BLaER1 treated with 17β-estradiol and CSF1 and Interleukin-3, amounts not matched to agents 10 nM and 100 nM (cell line): Measurements from ENCODE around the gene AIG1.

Experiments used
- H3K27ac ChIP-seq, 11 experiments: shearing (Covaris generic); formaldehyde crosslinking; 2 replicates each; pipeline ENCODE4 v1.8.1; 2022
- H3K27me3 ChIP-seq, 11 experiments: shearing (Covaris generic); formaldehyde crosslinking; 2 replicates each; pipeline ENCODE4 v1.8.1; 2022
- H3K36me3 ChIP-seq, 11 experiments: shearing (Covaris generic); formaldehyde crosslinking; 2 replicates each; pipeline ENCODE4 v1.8.1; 2022
- H3K4me1 ChIP-seq, 10 experiments: shearing (Covaris generic); formaldehyde crosslinking; 2 replicates each; pipeline ENCODE4 v1.8.1; 2022
- H3K4me2 ChIP-seq, 11 experiments: shearing (Covaris generic); formaldehyde crosslinking; 2 replicates each; pipeline ENCODE4 v1.8.1; 2022
- H3K4me3 ChIP-seq, 10 experiments: shearing (Covaris generic); formaldehyde crosslinking; 2 replicates each; pipeline ENCODE4 v1.8.1; 2022
- H3K9ac ChIP-seq, 11 experiments: shearing (Covaris generic); formaldehyde crosslinking; 2 replicates each; pipeline ENCODE4 v1.8.1; 2022
- H3K9me3 ChIP-seq, 11 experiments: shearing (Covaris generic); formaldehyde crosslinking; replicated peaks in 1 of 11; 2 replicates each; pipeline ENCODE4 v1.8.1; 2022
- H4K20me1 ChIP-seq, 11 experiments: shearing (Covaris generic); formaldehyde crosslinking; 2 replicates each; pipeline ENCODE4 v1.8.1; 2022
- Cebpa-rat ChIP-seq, 11 experiments: shearing (Covaris generic); IDR thresholded peaks; 2 replicates each; pipeline ENCODE4 v1.8.1; 2022

Gene AIG1

DNA sequence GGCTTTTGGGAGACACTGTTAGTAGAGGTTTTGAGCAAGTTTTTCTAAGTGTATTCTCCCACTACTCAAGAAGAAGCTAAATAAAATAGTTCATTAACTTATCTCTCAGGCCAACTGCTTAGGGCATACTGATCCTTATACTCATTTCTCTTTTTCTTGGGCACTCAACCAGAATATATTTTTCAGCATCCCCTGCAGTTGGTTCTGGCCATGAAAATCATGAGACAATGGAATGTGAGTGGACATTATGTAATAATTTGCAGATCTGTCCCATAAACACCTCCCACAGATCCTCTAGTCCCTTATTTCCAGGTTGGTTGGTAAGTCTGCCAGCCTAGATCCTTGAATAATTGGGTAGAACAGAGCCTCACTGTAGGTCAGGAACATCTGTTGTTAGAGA, 136.7 kb downstream of the AIG1 start:
- Histone ChIP-seq H3K27me3 (no peaks in the 10 kb centered on the region), H3K4me2 (no peak overlapping the region), H3K4me1 (peaks cover 0 to 11% (median 0%) of the 10 kb centered on the region in 10 experiments; a peak in 4 of 20 replicates), H4K20me1 (no peaks in the 10 kb centered on the region), H3K4me3 (no peak overlapping the region), H3K27ac (no peak overlapping the region), H3K36me3 (no peaks in the 10 kb centered on the region), H3K9me3 (no peaks in the 10 kb centered on the region), H3K9ac (no peak overlapping the region)
- no peak for TF ChIP-seq Cebpa-rat (IDR thresholded peaks at IDR 0.05)

DNA sequence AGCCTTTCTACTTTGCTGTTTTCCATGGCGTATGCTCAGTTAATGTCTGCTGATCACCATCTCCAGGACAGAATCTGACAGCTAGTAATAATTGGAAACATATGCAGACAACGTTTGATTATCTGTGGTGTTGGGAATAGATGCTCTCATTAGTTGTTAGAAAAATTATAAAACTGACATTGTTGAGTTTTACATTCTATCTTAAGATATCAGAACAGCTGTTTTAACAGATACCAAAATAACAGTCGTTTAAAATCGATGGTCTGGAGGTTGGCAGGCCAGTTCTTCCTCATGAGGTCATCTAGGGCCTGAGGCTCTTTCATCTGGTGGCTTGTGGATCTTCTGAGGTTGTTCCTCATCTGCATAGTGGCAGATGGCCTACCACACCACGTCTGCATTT, 137.6 kb downstream of the AIG1 start:
- H3K9me3 ChIP-seq = no peaks in the 10 kb centered on the region; a peak in 1 of 22 replicates
- no peaks in the 10 kb centered on the region for H3K36me3 ChIP-seq
- H3K4me1 ChIP-seq = peaks cover 0 to 11% (median 0%) of the 10 kb centered on the region in 10 experiments; a peak in 4 of 20 replicates
- H3K4me2 ChIP-seq = peak overlapping the region in 2 of 11 experiments; percentile 24 to 34; a peak in 1 of 22 replicates
- H3K4me3 ChIP-seq = no peak overlapping the region
- no peaks in the 10 kb centered on the region for H3K27me3 ChIP-seq
- no peak overlapping the region for H3K27ac ChIP-seq
- H4K20me1 ChIP-seq = no peaks in the 10 kb centered on the region
- TF ChIP-seq Cebpa-rat (IDR thresholded peaks at IDR 0.05) = no peak
- no peak overlapping the region for H3K9ac ChIP-seq

DNA sequence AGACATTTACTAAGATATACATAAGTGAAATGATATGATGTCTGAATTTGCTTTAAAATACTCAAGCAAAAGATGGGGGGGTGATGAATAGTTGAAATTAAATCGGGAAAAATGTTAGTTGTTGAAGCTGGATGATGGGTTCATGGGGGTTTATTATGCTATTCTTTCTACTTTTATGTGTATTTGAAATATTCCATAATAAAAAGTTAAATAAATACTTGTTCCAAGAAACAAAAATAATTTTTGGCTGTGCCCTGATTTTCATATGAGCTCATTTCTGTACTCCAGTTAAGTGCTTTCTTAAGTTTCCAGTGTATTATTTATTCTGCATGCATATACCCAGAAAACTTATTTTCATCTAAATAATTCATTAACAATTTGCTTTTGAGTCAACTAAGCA, 138.6 kb downstream of the AIG1 start:
- TF ChIP-seq Cebpa-rat (IDR thresholded peaks at IDR 0.05) = no peak
- no peaks in the 10 kb centered on the region for H3K27me3 ChIP-seq
- H3K9me3 ChIP-seq = peaks cover 0 to 5% (median 0%) of the 10 kb centered on the region in 11 experiments; a peak in 4 of 22 replicates
- no peak overlapping the region for H3K4me3 ChIP-seq
- H3K9ac ChIP-seq = no peak overlapping the region
- H3K27ac ChIP-seq = no peak overlapping the region
- H3K4me2 ChIP-seq = no peak overlapping the region
- peaks cover 0 to 11% (median 0%) of the 10 kb centered on the region in 10 experiments; a peak in 4 of 20 replicates for H3K4me1 ChIP-seq
- no peaks in the 10 kb centered on the region for H4K20me1 ChIP-seq
- H3K36me3 ChIP-seq = no peaks in the 10 kb centered on the region

DNA sequence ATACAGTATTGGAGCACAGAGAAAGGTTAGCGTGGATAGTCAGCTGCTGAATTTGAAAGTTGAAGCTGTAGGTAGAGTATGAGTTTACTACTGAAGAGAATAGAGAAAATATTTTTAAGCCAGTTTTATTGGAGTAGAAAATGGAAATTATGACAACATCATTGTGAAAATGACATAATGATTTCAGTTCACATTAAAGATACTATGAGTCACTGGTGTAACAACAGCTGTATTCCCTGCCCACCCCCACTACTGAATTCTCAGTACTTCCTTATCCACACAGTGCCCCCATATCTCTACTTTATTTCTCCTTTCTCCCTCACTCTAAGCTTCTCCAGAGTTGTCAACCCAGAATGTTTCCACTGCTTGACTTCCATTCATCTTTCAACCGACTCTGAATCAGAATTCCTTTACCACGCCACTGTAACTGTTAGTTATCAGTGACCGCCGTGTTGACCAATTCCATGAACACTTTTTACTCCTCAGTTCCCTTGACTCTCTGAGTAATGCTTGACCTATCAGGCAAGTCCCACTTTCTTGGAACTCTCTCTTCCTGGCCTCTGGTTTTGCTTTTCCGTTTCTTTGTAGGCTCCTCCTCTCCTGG, 139.6 kb downstream of the AIG1 start:
- Histone ChIP-seq H3K4me3 (no peak overlapping the region), H3K27ac (no peak overlapping the region), H3K36me3 (no peaks in the 10 kb centered on the region), H4K20me1 (no peaks in the 10 kb centered on the region), H3K4me2 (no peak overlapping the region), H3K4me1 (peaks cover 0 to 11% (median 0%) of the 10 kb centered on the region in 10 experiments; a peak in 4 of 20 replicates), H3K27me3 (no peaks in the 10 kb centered on the region), H3K9me3 (peaks cover 0 to 8% (median 0%) of the 10 kb centered on the region in 11 experiments; a peak in 4 of 22 replicates), H3K9ac (no peak overlapping the region)
- TF ChIP-seq Cebpa-rat (IDR thresholded peaks at IDR 0.05) = no peak

DNA sequence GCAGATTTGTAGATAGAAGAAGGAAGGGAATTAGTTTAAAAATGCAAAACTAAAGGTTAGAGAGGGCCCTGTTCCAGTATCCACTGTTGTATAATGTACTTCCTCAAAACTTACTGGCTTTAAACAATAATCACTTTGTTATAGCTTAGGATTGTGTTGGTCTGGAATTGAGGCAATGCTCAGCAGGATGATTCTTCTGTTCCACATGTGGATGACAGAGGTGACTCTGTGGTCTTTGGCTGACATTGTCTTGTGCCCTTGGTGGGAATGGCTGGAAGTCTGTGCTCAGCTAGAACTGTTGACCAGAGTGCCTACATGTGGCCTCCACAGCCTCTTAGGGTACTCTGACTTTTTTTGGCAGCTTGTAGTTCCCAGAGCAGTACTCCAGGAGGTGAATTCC, 143.4 kb downstream of the AIG1 start:
- Histone ChIP-seq H3K4me3 (no peak overlapping the region), H4K20me1 (no peaks in the 10 kb centered on the region), H3K9me3 (peaks cover 0 to 8% (median 0%) of the 10 kb centered on the region in 11 experiments; a peak in 4 of 22 replicates), H3K27ac (no peak overlapping the region), H3K27me3 (no peaks in the 10 kb centered on the region), H3K36me3 (no peaks in the 10 kb centered on the region), H3K9ac (no peak overlapping the region), H3K4me1 (peaks cover 0 to 6% (median 0%) of the 10 kb centered on the region in 10 experiments; a peak in 2 of 20 replicates), H3K4me2 (no peak overlapping the region)
- no peak for TF ChIP-seq Cebpa-rat (IDR thresholded peaks at IDR 0.05)

DNA sequence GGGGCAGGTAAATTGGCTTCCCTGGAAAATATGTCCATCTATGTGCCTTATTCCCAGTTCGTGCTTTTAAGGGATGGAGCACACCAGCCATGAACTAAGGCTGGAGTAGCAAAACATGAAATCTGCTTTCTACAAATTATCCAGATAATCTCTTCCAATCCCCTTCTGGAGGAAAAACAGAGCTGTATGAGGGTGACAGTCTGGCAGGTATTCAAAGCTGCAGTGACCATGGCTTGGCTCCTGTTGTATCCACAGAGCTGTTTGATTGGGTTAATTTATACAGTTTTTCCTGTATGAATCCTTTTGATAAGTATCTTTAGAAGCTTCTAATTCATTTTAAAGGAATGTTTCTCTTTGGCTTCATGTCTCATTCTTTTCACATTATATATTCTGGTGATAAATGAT, 144.4 kb downstream of the AIG1 start:
- Histone ChIP-seq H3K4me2 (no peak overlapping the region), H3K27me3 (no peaks in the 10 kb centered on the region)

DNA sequence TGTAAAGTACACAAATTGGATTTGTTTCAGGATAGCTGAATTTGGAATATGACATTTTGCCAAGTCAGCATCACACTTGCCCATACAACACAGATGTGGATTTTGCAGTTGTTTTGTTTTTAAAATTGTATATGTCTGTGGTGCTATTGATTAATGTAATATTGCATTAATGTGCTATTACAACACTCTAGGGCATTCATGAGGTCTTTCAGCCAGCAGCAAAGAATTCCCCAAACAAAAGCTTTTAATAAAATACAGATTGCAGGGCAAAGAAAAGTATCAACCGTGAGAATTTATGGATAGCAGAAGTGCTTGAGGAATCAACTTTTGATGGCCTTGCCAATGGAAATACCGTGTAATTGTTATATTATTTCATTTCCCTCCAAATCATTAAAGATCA, 144.9 kb downstream of the AIG1 start:
- no peak overlapping the region for H3K4me2 ChIP-seq

More for the DNA sequence above, 144.4 kb downstream of the AIG1 start:
- Histone ChIP-seq H3K9me3 (peaks cover 0 to 18% (median 0%) of the 10 kb centered on the region in 11 experiments; a peak in 4 of 22 replicates), H4K20me1 (no peaks in the 10 kb centered on the region), H3K9ac (no peak overlapping the region), H3K36me3 (no peaks in the 10 kb centered on the region), H3K4me1 (peaks cover 0 to 3% (median 0%) of the 10 kb centered on the region in 10 experiments; a peak in 2 of 20 replicates), H3K27ac (no peak overlapping the region), H3K4me3 (no peak overlapping the region)
- no peak for TF ChIP-seq Cebpa-rat (IDR thresholded peaks at IDR 0.05)

DNA sequence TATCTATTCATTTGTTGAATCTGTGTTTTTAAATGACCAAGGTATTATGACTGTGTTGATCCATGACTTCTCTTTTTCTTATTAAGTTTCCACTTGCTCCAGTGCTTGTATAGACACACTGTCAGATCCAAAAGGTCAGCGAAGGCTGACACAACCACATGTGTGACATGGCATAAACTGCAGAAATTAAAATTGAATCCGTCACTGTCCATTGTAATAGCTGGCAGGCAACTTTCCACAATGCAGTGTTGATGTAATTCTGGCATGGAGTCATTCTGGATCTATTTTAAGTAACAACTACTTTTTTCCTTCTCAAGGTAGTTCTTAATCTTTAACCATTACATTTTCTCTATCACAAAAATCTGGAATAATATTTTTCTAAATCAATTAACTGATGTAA, 145.3 kb downstream of the AIG1 start:
- no peaks in the 10 kb centered on the region for H3K27me3 ChIP-seq
- H3K4me3 ChIP-seq = no peak overlapping the region
- H3K4me2 ChIP-seq = no peak overlapping the region
- TF ChIP-seq Cebpa-rat (IDR thresholded peaks at IDR 0.05) = no peak
- H3K4me1 ChIP-seq = no peaks in the 10 kb centered on the region
- no peak overlapping the region for H3K9ac ChIP-seq
- H3K36me3 ChIP-seq = no peaks in the 10 kb centered on the region
- H3K27ac ChIP-seq = no peak overlapping the region
- no peaks in the 10 kb centered on the region for H4K20me1 ChIP-seq
- H3K9me3 ChIP-seq = peaks cover 0 to 20% (median 0%) of the 10 kb centered on the region in 11 experiments; a peak in 5 of 22 replicates

More for the DNA sequence above, 144.9 kb downstream of the AIG1 start:
- Histone ChIP-seq H3K27me3 (no peaks in the 10 kb centered on the region), H4K20me1 (no peaks in the 10 kb centered on the region), H3K4me3 (no peak overlapping the region), H3K9ac (no peak overlapping the region), H3K27ac (no peak overlapping the region), H3K36me3 (no peaks in the 10 kb centered on the region), H3K4me1 (no peaks in the 10 kb centered on the region), H3K9me3 (peaks cover 0 to 20% (median 0%) of the 10 kb centered on the region in 11 experiments; a peak in 5 of 22 replicates)
- no peak for TF ChIP-seq Cebpa-rat (IDR thresholded peaks at IDR 0.05)

DNA sequence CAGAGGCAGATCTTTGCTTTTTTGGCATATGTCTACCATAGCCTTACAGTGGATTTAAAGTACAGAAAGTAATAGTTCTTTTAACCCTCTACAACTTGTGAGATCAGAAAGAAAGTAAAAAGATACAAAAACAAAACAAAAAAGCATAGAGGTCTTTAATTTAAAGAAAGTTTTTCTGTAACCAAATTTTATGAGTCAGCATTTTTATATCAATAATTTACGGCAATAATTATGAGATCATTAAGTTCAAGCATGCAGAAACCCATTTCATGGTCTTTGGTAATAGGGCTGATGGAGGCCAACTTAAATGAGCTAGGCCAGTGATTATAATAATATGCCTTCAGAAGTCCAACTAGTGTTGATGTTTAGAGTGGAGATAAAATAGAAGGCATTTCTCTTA, 145.9 kb downstream of the AIG1 start:
- Histone ChIP-seq H3K4me3 (no peak overlapping the region), H3K9ac (no peak overlapping the region)
- no peak for TF ChIP-seq Cebpa-rat (IDR thresholded peaks at IDR 0.05)

DNA sequence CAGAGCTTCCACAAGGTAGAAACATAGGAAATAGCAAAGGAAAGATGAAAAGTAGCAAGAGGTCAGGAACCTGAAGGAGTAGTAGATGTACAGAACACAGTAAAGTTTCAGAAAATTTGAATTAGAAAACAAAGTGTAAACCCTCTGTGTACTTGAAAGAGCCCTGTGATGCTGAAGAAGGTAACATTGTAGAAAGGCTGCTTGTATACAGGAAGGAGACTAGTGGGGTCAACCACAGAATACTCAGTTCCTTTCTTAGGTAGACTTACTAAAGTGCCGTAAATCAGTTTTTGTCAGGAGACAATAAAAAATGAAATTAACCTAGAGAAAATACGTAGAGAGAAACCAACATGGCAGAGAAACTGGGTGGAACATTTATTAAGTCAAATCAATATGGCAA, 149.7 kb downstream of the AIG1 start:
- no peaks in the 10 kb centered on the region for H3K36me3 ChIP-seq
- no peak overlapping the region for H3K4me3 ChIP-seq
- H3K27me3 ChIP-seq = no peaks in the 10 kb centered on the region
- no peak overlapping the region for H3K27ac ChIP-seq
- no peak overlapping the region for H3K4me2 ChIP-seq
- H3K4me1 ChIP-seq = no peaks in the 10 kb centered on the region
- peaks cover 0 to 13% (median 0%) of the 10 kb centered on the region in 11 experiments; a peak in 4 of 22 replicates for H3K9me3 ChIP-seq
- no peaks in the 10 kb centered on the region for H4K20me1 ChIP-seq
- no peak overlapping the region for H3K9ac ChIP-seq
- TF ChIP-seq Cebpa-rat (IDR thresholded peaks at IDR 0.05) = no peak

More for the DNA sequence above, 145.9 kb downstream of the AIG1 start:
- no peaks in the 10 kb centered on the region for H3K36me3 ChIP-seq
- H3K9me3 ChIP-seq = peaks cover 0 to 20% (median 0%) of the 10 kb centered on the region in 11 experiments; a peak in 5 of 22 replicates
- no peaks in the 10 kb centered on the region for H3K4me1 ChIP-seq
- H4K20me1 ChIP-seq = no peaks in the 10 kb centered on the region
- no peak overlapping the region for H3K4me2 ChIP-seq
- no peaks in the 10 kb centered on the region for H3K27me3 ChIP-seq
- no peak overlapping the region for H3K27ac ChIP-seq
